Neural progenitor cell (in vitro differentiated cells): ENCODE results near the gene ARID3A. TPM values are rescaled to one million over a fixed set of nuclear protein-coding genes. Genes with fewer than 3 reads are reported as not detected.

Experiments
- DNase-seq: peaks from one replicate; pipeline ENCODE4 v3.0.0-alpha.2; 2016; ENCODE audit warnings: low spot score
- H2AFZ ChIP-seq: fragments of 200-600 bp; sonication (generic); replicated peaks from 2 replicates; pipeline ENCODE4 v1.6.1; 2016; ENCODE audit warnings: antibody characterized with exemption
- H3F3A ChIP-seq: fragments of 200-600 bp; sonication (generic); 2 replicates; pipeline ENCODE4 v1.6.1; 2016; ENCODE audit warnings: antibody characterized with exemption, low read depth
- H3K27ac ChIP-seq: fragments of 200-600 bp; sonication (generic); 2 replicates; pipeline ENCODE4 v1.5.1; 2016; ENCODE audit warnings: mild to moderate bottlenecking
- H3K27me3 ChIP-seq: fragments of 200-600 bp; sonication (generic); 2 replicates; pipeline ENCODE4 v1.6.1; 2016; ENCODE audit warnings: mild to moderate bottlenecking, moderate library complexity
- H3K36me3 ChIP-seq: fragments of 200-600 bp; sonication (generic); 2 replicates; pipeline ENCODE4 v1.5.1; 2016
- H3K4me1 ChIP-seq: fragments of 200-600 bp; sonication (generic); 2 replicates; pipeline ENCODE4 v1.6.1; 2016; ENCODE audit warnings: mixed run types
- H3K4me2 ChIP-seq: fragments of 200-600 bp; sonication (generic); 2 replicates; pipeline ENCODE4 v1.6.1; 2016
- H3K4me3 ChIP-seq: fragments of 200-600 bp; sonication (generic); 2 replicates; pipeline ENCODE4 v1.5.1; 2016
- H3K79me2 ChIP-seq: fragments of 200-600 bp; sonication (generic); 2 replicates; pipeline ENCODE4 v1.6.1; 2016; ENCODE audit warnings: low read depth
- H3K9ac ChIP-seq: fragments of 200-600 bp; sonication (generic); 2 replicates; pipeline ENCODE4 v1.6.1; 2016
- H3K9me3 ChIP-seq: fragments of 200-600 bp; sonication (generic); 2 replicates; pipeline ENCODE4 v1.5.1; 2016; ENCODE audit warnings: low read depth
- H4K20me1 ChIP-seq: fragments of 200-600 bp; sonication (generic); 2 replicates; pipeline ENCODE4 v1.6.1; 2016; ENCODE audit warnings: low read depth
- H3K27ac Mint-ChIP-seq: 3 replicates; pipeline ENCODE4 v1.8.0; 2021; ENCODE audit warnings: mixed read lengths
- H3K27me3 Mint-ChIP-seq: 2 replicates; pipeline ENCODE4 v1.8.0; 2022; ENCODE audit warnings: low read depth, mild to moderate bottlenecking, inconsistent platforms, moderate library complexity, mixed read lengths; ENCODE audit not compliant: insufficient read depth
- H3K36me3 Mint-ChIP-seq: 3 replicates; pipeline ENCODE4 v1.8.0; 2021; ENCODE audit warnings: mixed read lengths
- H3K4me1 Mint-ChIP-seq: 3 replicates; pipeline ENCODE4 v1.8.0; 2021; ENCODE audit warnings: mixed read lengths
- H3K4me3 Mint-ChIP-seq: 3 replicates; pipeline ENCODE4 v1.8.0; 2021; ENCODE audit warnings: mild to moderate bottlenecking, moderate library complexity, mixed read lengths
- H3K9me3 Mint-ChIP-seq: 3 replicates; pipeline ENCODE4 v1.8.0; 2020; ENCODE audit warnings: mixed read lengths
- EZH2 ChIP-seq: fragments of 200-600 bp; sonication (generic); IDR thresholded peaks from 2 replicates; pipeline ENCODE4 v1.6.1; 2017; ENCODE audit warnings: antibody characterized with exemption, mild to moderate bottlenecking, moderate library complexity
- EZH2phosphoT487 ChIP-seq: fragments of 200-600 bp; sonication (generic); IDR thresholded peaks from 2 replicates; pipeline ENCODE4 v1.6.1; 2017; ENCODE audit warnings: antibody characterized with exemption
- total RNA-seq: library from RNA; depleted of rRNA; stranded (reverse); fragments of >200 nt; gene quantifications from 2 replicates; pipeline ENCODE4 v1.2.3, GENCODE V29; 2015; ENCODE audit warnings: low replicate concordance
- TF ChIP-seq, protein P1 (sequence below): fragments of 200-600 bp; sonication (generic); IDR thresholded peaks from 2 replicates; pipeline ENCODE4 v1.5.1; 2017; ENCODE audit warnings: antibody characterized with exemption, mild to moderate bottlenecking

ARID3A gene
- total RNA-seq, 1 donor from 2014 or later = 25.5 TPM

DNA sequence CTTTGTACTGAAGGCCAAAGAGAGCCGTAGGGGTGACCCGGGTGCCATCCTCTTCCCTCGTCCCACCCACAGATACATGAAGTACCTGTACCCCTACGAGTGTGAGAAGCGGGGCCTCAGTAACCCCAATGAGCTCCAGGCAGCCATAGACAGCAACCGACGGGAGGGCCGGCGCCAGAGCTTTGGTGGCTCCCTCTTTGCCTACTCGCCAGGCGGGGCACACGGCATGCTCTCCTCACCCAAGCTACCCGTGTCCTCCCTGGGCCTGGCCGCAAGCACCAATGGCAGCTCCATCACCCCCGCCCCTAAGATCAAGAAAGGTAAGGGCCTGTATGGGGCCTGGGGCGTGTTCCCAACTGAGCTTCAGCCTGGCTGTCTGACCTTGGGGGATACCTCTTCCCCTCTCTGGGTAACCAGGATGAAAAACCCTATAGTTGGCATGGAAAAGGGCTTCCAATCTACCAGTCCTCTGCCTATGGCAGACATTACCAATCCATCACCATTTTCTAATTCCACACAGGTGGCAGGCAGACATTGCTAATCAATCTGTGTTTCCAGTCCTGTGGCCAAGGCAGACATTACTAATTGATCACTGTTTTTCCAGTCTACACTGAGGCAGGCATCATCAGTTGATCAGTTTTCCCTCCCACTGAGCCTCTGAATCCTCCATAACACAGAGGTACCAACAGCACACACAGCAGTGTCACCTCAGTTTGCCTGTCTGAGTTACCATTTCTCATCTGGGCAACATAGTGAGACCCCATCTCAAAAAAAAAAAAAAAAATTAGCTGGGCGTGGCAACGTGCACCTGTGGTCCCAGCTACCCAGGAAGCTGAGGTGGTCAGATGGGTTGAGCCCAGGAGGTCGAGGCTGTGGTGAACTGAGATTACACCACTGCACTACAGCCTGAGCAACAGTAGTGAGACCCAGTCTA, 39.2 kb downstream of the ARID3A start:
- TF ChIP-seq EZH2 (no peak), EZH2phosphoT487 (no peak)
- TF ChIP-seq, protein P1, sequence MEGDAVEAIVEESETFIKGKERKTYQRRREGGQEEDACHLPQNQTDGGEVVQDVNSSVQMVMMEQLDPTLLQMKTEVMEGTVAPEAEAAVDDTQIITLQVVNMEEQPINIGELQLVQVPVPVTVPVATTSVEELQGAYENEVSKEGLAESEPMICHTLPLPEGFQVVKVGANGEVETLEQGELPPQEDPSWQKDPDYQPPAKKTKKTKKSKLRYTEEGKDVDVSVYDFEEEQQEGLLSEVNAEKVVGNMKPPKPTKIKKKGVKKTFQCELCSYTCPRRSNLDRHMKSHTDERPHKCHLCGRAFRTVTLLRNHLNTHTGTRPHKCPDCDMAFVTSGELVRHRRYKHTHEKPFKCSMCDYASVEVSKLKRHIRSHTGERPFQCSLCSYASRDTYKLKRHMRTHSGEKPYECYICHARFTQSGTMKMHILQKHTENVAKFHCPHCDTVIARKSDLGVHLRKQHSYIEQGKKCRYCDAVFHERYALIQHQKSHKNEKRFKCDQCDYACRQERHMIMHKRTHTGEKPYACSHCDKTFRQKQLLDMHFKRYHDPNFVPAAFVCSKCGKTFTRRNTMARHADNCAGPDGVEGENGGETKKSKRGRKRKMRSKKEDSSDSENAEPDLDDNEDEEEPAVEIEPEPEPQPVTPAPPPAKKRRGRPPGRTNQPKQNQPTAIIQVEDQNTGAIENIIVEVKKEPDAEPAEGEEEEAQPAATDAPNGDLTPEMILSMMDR = no peak
- no peak overlapping the region for H2AFZ ChIP-seq
- H3K79me2 ChIP-seq = peaks cover 8% of the 10 kb centered on the region
- no peaks in the 10 kb centered on the region for H3K4me1 ChIP-seq
- no peak overlapping the region for H3K4me3 ChIP-seq
- H3F3A ChIP-seq = peaks cover 4% of the 10 kb centered on the region
- Mint-ChIP-seq H3K27ac (no peak overlapping the region), H3K4me1 (peaks cover 10% of the 10 kb centered on the region), H3K9me3 (peaks cover 3% of the 10 kb centered on the region), H3K4me3 (no peak overlapping the region), H3K36me3 (peaks cover 33% of the 10 kb centered on the region), H3K27me3 (peaks cover 7% of the 10 kb centered on the region)
- H3K9ac ChIP-seq = no peak overlapping the region
- no peaks in the 10 kb centered on the region for H3K27me3 ChIP-seq
- H3K36me3 ChIP-seq = peaks cover 25% of the 10 kb centered on the region
- no peak overlapping the region for H3K27ac ChIP-seq
- no peak for DNase-seq
- H3K9me3 ChIP-seq = peaks cover 2% of the 10 kb centered on the region
- no peak overlapping the region for H3K4me2 ChIP-seq
- H4K20me1 ChIP-seq = peaks cover 5% of the 10 kb centered on the region

DNA sequence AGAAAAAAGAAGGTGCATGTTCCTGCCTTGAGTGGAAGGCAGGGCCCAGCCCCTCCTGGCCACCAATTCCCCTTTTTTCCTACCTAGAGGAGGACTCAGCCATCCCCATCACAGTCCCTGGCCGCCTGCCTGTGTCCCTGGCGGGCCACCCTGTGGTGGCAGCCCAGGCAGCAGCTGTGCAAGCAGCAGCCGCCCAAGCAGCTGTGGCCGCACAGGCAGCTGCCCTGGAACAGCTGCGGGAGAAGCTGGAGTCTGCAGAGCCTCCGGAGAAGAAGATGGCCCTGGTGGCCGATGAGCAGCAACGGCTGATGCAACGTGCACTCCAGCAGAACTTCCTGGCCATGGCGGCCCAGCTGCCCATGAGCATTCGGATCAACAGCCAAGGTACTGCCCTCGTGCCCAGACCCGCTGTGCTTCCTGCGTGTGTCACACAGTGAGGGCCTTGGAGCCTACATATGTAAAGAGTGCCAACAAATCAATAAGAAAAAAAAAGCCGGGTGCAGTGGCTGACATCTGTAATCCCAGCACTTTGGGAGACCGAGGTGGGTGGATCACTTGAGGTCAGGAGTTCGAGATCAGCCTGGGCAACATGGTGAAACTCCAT, 40.8 kb downstream of the ARID3A start:
- H3K27ac Mint-ChIP-seq = no peak overlapping the region

GRCh38 chr19:970695-971094, 44.9 kb downstream of the ARID3A start:
- Mint-ChIP-seq H3K9me3 (peaks cover 9% of the 10 kb centered on the region), H3K27ac (no peak overlapping the region), H3K36me3 (peaks cover 33% of the 10 kb centered on the region), H3K4me1 (peaks cover 4% of the 10 kb centered on the region), H3K4me3 (no peak overlapping the region), H3K27me3 (peaks cover 8% of the 10 kb centered on the region)
- Histone ChIP-seq H3K4me1 (no peaks in the 10 kb centered on the region), H3K4me2 (no peak overlapping the region), H3K4me3 (no peak overlapping the region), H3K27ac (no peak overlapping the region), H4K20me1 (peaks cover 6% of the 10 kb centered on the region), H3K9me3 (peaks cover 5% of the 10 kb centered on the region), H3K9ac (no peak overlapping the region), H3K27me3 (no peaks in the 10 kb centered on the region), H2AFZ (no peak overlapping the region), H3K36me3 (peaks cover 33% of the 10 kb centered on the region), H3K79me2 (no peaks in the 10 kb centered on the region), H3F3A (peaks cover 13% of the 10 kb centered on the region)
- no peak for TF ChIP-seq EZH2
- TF ChIP-seq, protein P1 = peak; percentile 71
- no peak for DNase-seq

More for the DNA sequence above, 40.8 kb downstream of the ARID3A start:
- Histone ChIP-seq H3K4me3 (no peak overlapping the region), H4K20me1 (no peaks in the 10 kb centered on the region), H3K4me2 (no peak overlapping the region), H2AFZ (no peak overlapping the region), H3K79me2 (no peaks in the 10 kb centered on the region), H3F3A (peaks cover 11% of the 10 kb centered on the region), H3K4me1 (no peaks in the 10 kb centered on the region), H3K27me3 (no peaks in the 10 kb centered on the region), H3K9me3 (peaks cover 5% of the 10 kb centered on the region), H3K36me3 (peaks cover 38% of the 10 kb centered on the region), H3K9ac (no peak overlapping the region), H3K27ac (no peak overlapping the region)
- H3K4me1 Mint-ChIP-seq = peaks cover 5% of the 10 kb centered on the region
- peaks cover 9% of the 10 kb centered on the region for H3K9me3 Mint-ChIP-seq
- H3K36me3 Mint-ChIP-seq = peaks cover 42% of the 10 kb centered on the region
- TF ChIP-seq EZH2 (no peak), EZH2phosphoT487 (no peak)
- TF ChIP-seq, protein P1 = no peak
- no peak for DNase-seq
- H3K27me3 Mint-ChIP-seq = peaks cover 9% of the 10 kb centered on the region
- H3K4me3 Mint-ChIP-seq = no peak overlapping the region
